IMR-90 (cell line): Measurements from ENCODE around the gene ITSN2. TPM values are rescaled to one million over a fixed set of nuclear protein-coding genes. Genes with fewer than 3 reads are reported as not detected.
"Not testable (repeated sequence)": the region's sequence is repeated elsewhere in the genome, so short reads cannot be mapped to it uniquely, and the experiment has no call there.

Experiments
- ATAC-seq: fragments of 200-7000 bp; cut with Tn5 transposase; 2 replicates; pipeline ENCODE4 v1.9.1; 2020; ENCODE audit warnings: low read depth, mild to moderate bottlenecking, moderate library complexity
- BruUV-seq: library from RNA; stranded (reverse); fragments of 400-500 nt; replicated peaks from 2 replicates; lab custom pipeline; 2021; lab: Mats Ljungman, UMichigan
- CTCF ChIA-PET: fragments of 300-600 bp; formaldehyde crosslinking; extraction: SDS; loops from one replicate; lab custom pipeline; 2021; ENCODE audit warnings: antibody characterized with exemption; lab: Yijun Ruan, JAX
- POLR2A ChIA-PET: fragments of 300-600 bp; sonication (Branson Sonifier 250); formaldehyde crosslinking; loops from one replicate; lab custom pipeline; 2022; ENCODE audit warnings: antibody characterized with exemption; ENCODE audit not compliant: unreplicated experiment; lab: Charles Lee
- DNase-seq: peaks from one replicate; pipeline ENCODE4 v3.0.0; 2013
- H2AFZ ChIP-seq: replicated peaks from 2 replicates; pipeline ENCODE3; 2013; ENCODE audit warnings: low read length, mild to moderate bottlenecking; ENCODE audit not compliant: poor library complexity
- H2AK5ac ChIP-seq: 2 replicates; pipeline ENCODE4 v1.6.1; 2013; ENCODE audit warnings: low read depth, low read length, inconsistent platforms
- H2AK9ac ChIP-seq: replicated peaks from 2 replicates; pipeline ENCODE3; 2013; ENCODE audit warnings: mild to moderate bottlenecking, low read depth, low read length, moderate library complexity; ENCODE audit not compliant: poor library complexity
- H2BK120ac ChIP-seq: 2 replicates; pipeline ENCODE4 v1.6.1; 2013; ENCODE audit warnings: low read depth, low read length, inconsistent platforms
- H2BK15ac ChIP-seq: 3 replicates; pipeline ENCODE4 v1.6.1; 2013; ENCODE audit warnings: low read depth, low read length, inconsistent platforms
- H2BK20ac ChIP-seq: 2 replicates; pipeline ENCODE4 v1.6.1; 2013; ENCODE audit warnings: low read depth, mild to moderate bottlenecking, inconsistent platforms, low read length, moderate library complexity
- H2BK5ac ChIP-seq: 2 replicates; pipeline ENCODE4 v1.6.1; 2013; ENCODE audit warnings: mild to moderate bottlenecking, low read depth, low read length, inconsistent platforms; ENCODE audit not compliant: poor library complexity, severe bottlenecking
- H3K14ac ChIP-seq: replicated peaks from 2 replicates; pipeline ENCODE4 v1.6.1; 2013; ENCODE audit warnings: low read depth, low read length, inconsistent platforms
- H3K18ac ChIP-seq: 2 replicates; pipeline ENCODE4 v1.6.1; 2013; ENCODE audit warnings: low read depth, low read length, control low read depth
- H3K23ac ChIP-seq: 2 replicates; pipeline ENCODE4 v1.6.1; 2013; ENCODE audit warnings: low read depth, low read length, inconsistent platforms
- H3K27ac ChIP-seq: 2 replicates; pipeline ENCODE4 v1.5.1; 2013; ENCODE audit warnings: mild to moderate bottlenecking, control low read depth, low read length; ENCODE audit not compliant: insufficient read depth
- H3K27me3 ChIP-seq: 2 replicates; pipeline ENCODE4 v1.6.1; 2013; ENCODE audit warnings: low read length; ENCODE audit not compliant: control insufficient read depth, insufficient read depth
- H3K36me3 ChIP-seq: 2 replicates; pipeline ENCODE4 v1.6.1; 2013; ENCODE audit warnings: low read length, mixed read lengths; ENCODE audit not compliant: control insufficient read depth, insufficient read depth
- H3K4ac ChIP-seq: 2 replicates; pipeline ENCODE4 v1.6.1; 2013; ENCODE audit warnings: low read depth, low read length, inconsistent platforms
- H3K4me1 ChIP-seq: 2 replicates; pipeline ENCODE4 v1.6.1; 2013; ENCODE audit warnings: low read length, mixed read lengths; ENCODE audit not compliant: control insufficient read depth, insufficient read depth
- H3K4me2 ChIP-seq: 2 replicates; pipeline ENCODE4 v1.6.1; 2013; ENCODE audit warnings: low read depth, mild to moderate bottlenecking, control low read depth, low read length, moderate library complexity
- H3K4me3 ChIP-seq: 2 replicates; pipeline ENCODE4 v1.5.1; 2013; ENCODE audit warnings: low read depth, mild to moderate bottlenecking, control low read depth, low read length, moderate library complexity; ENCODE audit not compliant: insufficient read depth
- H3K56ac ChIP-seq: 2 replicates; pipeline ENCODE4 v1.6.1; 2013; ENCODE audit warnings: low read length, inconsistent platforms; ENCODE audit not compliant: insufficient read depth; ENCODE audit errors: extremely low read depth
- H3K79me1 ChIP-seq, 2 experiments: 2 replicates each; pipeline ENCODE4 v1.6.1; 2013; ENCODE audit warnings: low read length in 2 of 2, inconsistent platforms in 1 of 2, low read depth in 1 of 2
- H3K9ac ChIP-seq: 2 replicates; pipeline ENCODE4 v1.6.1; 2013; ENCODE audit warnings: low read depth, low read length, control low read depth
- H3K9me1 ChIP-seq: 2 replicates; pipeline ENCODE4 v1.6.1; 2013; ENCODE audit warnings: low read length, inconsistent platforms; ENCODE audit not compliant: insufficient read depth
- H3K9me3 ChIP-seq: 2 replicates; pipeline ENCODE4 v1.6.1; 2013; ENCODE audit warnings: low read length; ENCODE audit not compliant: control insufficient read depth, insufficient read depth
- H4K20me1 ChIP-seq: 2 replicates; pipeline ENCODE4 v1.6.1; 2013; ENCODE audit warnings: low read length, inconsistent platforms; ENCODE audit not compliant: insufficient read depth
- H4K5ac ChIP-seq: 2 replicates; pipeline ENCODE4 v1.6.1; 2013; ENCODE audit warnings: mild to moderate bottlenecking, low read depth, low read length, control low read depth
- H4K8ac ChIP-seq, 2 experiments: 2 replicates each; pipeline ENCODE4 v1.6.1; 2013; ENCODE audit warnings: low read depth in 2 of 2, low read length in 2 of 2, control low read depth in 1 of 2, inconsistent platforms in 1 of 2
- H4K91ac ChIP-seq: 2 replicates; pipeline ENCODE4 v1.6.1; 2013; ENCODE audit warnings: low read depth, low read length, inconsistent platforms; ENCODE audit not compliant: insufficient read depth
- BHLHE40 ChIP-seq: fragments of 150-350 bp; IDR thresholded peaks from 2 replicates; pipeline ENCODE4 v1.6.1; 2016; ENCODE audit warnings: mild to moderate bottlenecking, low read depth, low read length
- CHD1 ChIP-seq: IDR thresholded peaks from 2 replicates; pipeline ENCODE4 v1.6.1; 2012; ENCODE audit warnings: low read depth, low read length, improper control_type of control experiment
- MAFK ChIP-seq: IDR thresholded peaks from 2 replicates; pipeline ENCODE4 v1.6.1; 2012; ENCODE audit warnings: low read depth, low read length, improper control_type of control experiment
- NFE2L2 ChIP-seq: fragments of 150-350 bp; IDR thresholded peaks from 2 replicates; pipeline ENCODE4 v1.6.1; 2016; ENCODE audit warnings: low read depth, mild to moderate bottlenecking, low read length
- POLR2A ChIP-seq: IDR thresholded peaks from 2 replicates; pipeline ENCODE4 v1.6.1; 2012; ENCODE audit warnings: mild to moderate bottlenecking, low read depth, low read length
- RAD21 ChIP-seq: IDR thresholded peaks from 2 replicates; pipeline ENCODE4 v1.6.1; 2012; ENCODE audit warnings: low read length, improper control_type of control experiment
- WGBS, 2 experiments: methylation state at CpG; one replicate each; pipeline versions ENCODE4 v1.1.5 to v1.1.7; 2013; ENCODE audit warnings: missing lambda C conversion rate in 2 of 2; ENCODE audit not compliant: insufficient read length in 1 of 2; ENCODE audit errors: extremely low coverage in 2 of 2; 5-methylcytosine and 5-hydroxymethylcytosine counted together
- dilution Hi-C: fragments of 300-500 bp; cut with HindIII; formaldehyde crosslinking; loops from one replicate; pipeline ENCODE4 v1.14.3; 2018; ENCODE audit warnings: low sequenced_read_pairs; ENCODE audit not compliant: unreplicated experiment
- in situ Hi-C: fragments of 300-500 bp; cut with MboI; formaldehyde crosslinking; loops from 3 replicates; pipeline ENCODE4 v1.14.3; 2019; ENCODE audit warnings: low sequenced_read_pairs, inconsistent platforms, mixed read lengths
- intact Hi-C: fragments of 100-400 bp; cut with micrococcal nuclease; formaldehyde crosslinking; loops from 2 replicates; pipeline ENCODE4 v1.10.0; 2022
- polyA plus RNA-seq, 3 experiments: library from polyadenylated mRNA; depleted of rRNA; stranded (reverse); fragments of >200 nt; gene quantifications; 2 replicates each; pipeline ENCODE4 v1.2.3, GENCODE V29; 2012; ENCODE audit warnings: low replicate concordance in 1 of 3
- total RNA-seq: library from RNA; depleted of rRNA; stranded (reverse); fragments of >200 nt; gene quantifications from 2 replicates; pipeline ENCODE4 v1.2.3, GENCODE V29; 2012

The ITSN2 gene
- total and polyA plus RNA-seq, 2 of the 4 experiments (the other 2 are of a cell fraction), result 10.7 to 17.2 TPM

- Histone ChIP-seq H3K79me1 (no peaks in the 10 kb centered on the region), H2AFZ (no peak overlapping the region), H3K56ac (no peak overlapping the region), H3K4ac (no peak overlapping the region), H3K27ac (no peak overlapping the region), H2BK20ac (no peak overlapping the region), H3K4me2 (no peak overlapping the region), H4K20me1 (no peaks in the 10 kb centered on the region), H3K9me1 (no peaks in the 10 kb centered on the region), H2BK120ac (no peak overlapping the region), H2AK5ac (no peak overlapping the region), H2BK15ac (no peak overlapping the region), H3K36me3 (no peaks in the 10 kb centered on the region), H3K18ac (no peak overlapping the region), H2AK9ac (no peak overlapping the region), H3K27me3 (peaks cover 2% of the 10 kb centered on the region), H4K91ac (no peak overlapping the region), H2BK5ac (no peak overlapping the region), H3K9me3 (no peaks in the 10 kb centered on the region), H3K4me1 (no peaks in the 10 kb centered on the region; the same call in 1 of the 2 replicates), H3K23ac (no peak overlapping the region), H3K9ac (no peak overlapping the region), H4K5ac (no peak overlapping the region), H4K8ac (no peak overlapping the region), H3K14ac (no peak overlapping the region), H3K4me3 (no peak overlapping the region)
- intact Hi-C loops (no loop called here), in situ Hi-C loops (loop anchor here (5.0 to 25.0 kb wide), 2 partner anchors 418 to 728 kb away; no protein-coding TSS in a partner anchor), dilution Hi-C loops (no loop called here)
- DNase-seq (no peak), ATAC-seq (no peak)
- TF ChIP-seq MAFK (no peak), NFE2L2 (no peak), RAD21 (no peak), CHD1 (no peak), BHLHE40 (no peak), POLR2A (no peak)
- BruUV-seq, result no TSS peak
- ChIA-PET POLR2A (no interaction called here), CTCF (interaction anchor here (0.6 to 1.8 kb wide), 3 partner anchors 419 to 720 kb away, joined by 3 to 5 read pairs (median 5); no protein-coding TSS in a partner anchor)
- 33% methylated on average over 1 of the region's 5 CpGs; no CpG with 5 or more reads in 1 of the 2 experiments for WGBS, 2 experiments
Measured at GRCh38 chr2:24409171-24409570, 48.8 kb upstream of the ITSN2 start.

- H2BK120ac ChIP-seq, H3K14ac ChIP-seq, POLR2A ChIA-PET, H4K20me1 ChIP-seq, H3K9me1 ChIP-seq, H3K27me3 ChIP-seq, intact Hi-C loops, H3K9me3 ChIP-seq, H2BK5ac ChIP-seq, H3K4ac ChIP-seq, H3K18ac ChIP-seq, CTCF ChIA-PET, H4K91ac ChIP-seq, H3K27ac ChIP-seq, H3K23ac ChIP-seq, H2BK20ac ChIP-seq, H3K4me3 ChIP-seq, H2AK5ac ChIP-seq, H3K4me1 ChIP-seq, H3K79me1 ChIP-seq, H3K9ac ChIP-seq, DNase-seq, H3K56ac ChIP-seq, H2AFZ ChIP-seq, dilution Hi-C loops, ATAC-seq, H4K8ac ChIP-seq, H3K4me2 ChIP-seq, H3K36me3 ChIP-seq, H4K5ac ChIP-seq, H2AK9ac ChIP-seq, H2BK15ac ChIP-seq, BruUV-seq: not testable (repeated sequence)
- no CpG with 5 or more reads among the region's 8 CpGs for WGBS, 2 experiments
- in situ Hi-C loops, result loop anchor here (5.0 to 25.0 kb wide), 2 partner anchors 419 to 729 kb away; no protein-coding TSS in a partner anchor
Measured at GRCh38 chr2:24408704-24409103, 48.4 kb upstream of the ITSN2 start.
